Breast epithelium (tissue), 4 donors: ENCODE results near the gene FAM98C. TPM values are rescaled to one million over a fixed set of nuclear protein-coding genes. Genes with fewer than 3 reads are reported as not detected.

ENCODE experiments used
- DNase-seq, 2 donors: peaks; one replicate each; pipeline ENCODE4 v3.0.0-alpha.2; 2019; ENCODE audit warnings: low spot score in 2 of 2
- H3K27ac ChIP-seq, 2 donors: fragments of 200-600 bp; sonication (generic) in 1 of 2; one replicate each; pipeline ENCODE4 v1.5.1; 2016 to 2019; ENCODE audit warnings: mild to moderate bottlenecking in 1 of 2
- H3K27me3 ChIP-seq, 2 donors: fragments of 200-600 bp; sonication (generic) in 1 of 2; one replicate each; pipeline versions ENCODE4 v1.5.1 to v1.6.0; 2017 to 2019; ENCODE audit warnings: control low read depth in 1 of 2, mild to moderate bottlenecking in 1 of 2
- H3K36me3 ChIP-seq: fragments of 200-600 bp; one replicate; pipeline ENCODE4 v1.5.1; 2019
- H3K4me1 ChIP-seq, 2 donors: fragments of 200-600 bp; sonication (generic); one replicate each; pipeline ENCODE4 v1.5.1; 2016 to 2019; ENCODE audit warnings: control low read depth in 1 of 2
- H3K4me3 ChIP-seq, 3 donors: fragments of 200-600 bp; sonication (generic); 1 replicate in 2 of 3; 2 replicates in 1 of 3; pipeline ENCODE4 v1.5.1; 2016 to 2019; ENCODE audit warnings: mild to moderate bottlenecking in 3 of 3, moderate library complexity in 2 of 3
- H3K9me3 ChIP-seq, 2 donors: fragments of 200-600 bp; sonication (generic) in 1 of 2; one replicate each; pipeline ENCODE4 v1.5.1; 2016 to 2019; ENCODE audit warnings: control low read depth in 1 of 2
- POLR2A ChIP-seq: fragments of 450-650 bp; IDR thresholded peaks from one replicate; pipeline ENCODE4 v1.6.1; 2016; ENCODE audit warnings: antibody characterized with exemption, mild to moderate bottlenecking, moderate library complexity
- POLR2AphosphoS5 ChIP-seq, 3 donors: sonication (generic); formaldehyde crosslinking; IDR thresholded peaks; one replicate each; pipeline ENCODE4 v1.6.1; 2017; ENCODE audit warnings: antibody characterized with exemption in 3 of 3
- intact Hi-C: fragments of 100-400 bp; cut with DNase I; formaldehyde crosslinking; loops from one replicate; pipeline ENCODE4 v1.15.1; 2023; ENCODE audit warnings: low total_unique reads
- total RNA-seq, 3 donors: library from RNA; depleted of rRNA; stranded (reverse); fragments of >200 nt; gene quantifications; one replicate each; pipeline ENCODE4 v1.1.0, GENCODE V29; 2016
- TF ChIP-seq, protein P1 (sequence below), 3 donors: fragments of 450-650 bp; IDR thresholded peaks; one replicate each; pipeline ENCODE4 v1.5.1; 2016 to 2017; ENCODE audit warnings: antibody characterized with exemption in 3 of 3, mild to moderate bottlenecking in 3 of 3, moderate library complexity in 3 of 3

FAM98C gene
- total RNA-seq, 3 donors from 2014 or later = 21.1 to 32.6 (median 22.9) TPM

DNA sequence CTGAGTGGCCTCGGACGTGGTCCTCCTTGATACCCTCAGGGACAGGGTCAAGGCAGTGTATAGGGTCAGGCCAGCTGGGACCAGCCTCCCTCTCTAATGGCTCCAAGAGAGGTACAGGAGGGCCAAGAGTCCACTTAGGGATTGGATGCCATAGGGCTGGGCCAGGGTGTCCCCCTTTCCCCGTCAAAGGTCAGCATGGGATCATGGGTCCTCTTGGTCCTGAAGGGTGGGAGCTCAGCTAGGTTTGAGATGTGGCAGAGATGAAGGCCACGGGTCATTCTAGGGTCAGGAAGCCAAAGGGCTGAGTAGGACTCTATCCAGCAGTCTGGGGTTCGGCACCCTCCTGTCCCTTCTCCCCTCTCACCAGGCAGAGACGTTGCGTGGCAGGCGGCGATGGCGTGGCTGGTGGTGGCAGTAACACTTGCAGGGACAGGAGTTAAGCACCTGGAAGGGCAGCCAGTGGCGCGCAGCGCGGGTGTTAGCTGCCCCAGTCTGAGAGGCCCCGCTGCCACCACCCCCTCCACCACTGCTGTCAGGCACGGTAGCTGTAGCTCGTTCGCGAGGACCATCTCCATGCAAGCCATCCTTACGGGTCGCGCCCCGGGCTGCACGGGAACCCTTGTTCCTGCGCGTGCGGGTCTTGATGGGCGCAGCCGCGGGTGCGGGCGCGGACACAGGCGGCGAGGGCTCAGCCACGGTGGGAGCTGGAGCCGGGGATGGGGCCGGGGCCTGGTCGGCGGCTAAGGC, 17.7 kb upstream of the FAM98C start:
- H3K4me1 ChIP-seq = peaks cover 0 to 6% of the 10 kb centered on the region in 2 donors
- H3K36me3 ChIP-seq = peaks cover 4% of the 10 kb centered on the region
- TF ChIP-seq POLR2AphosphoS5 (IDR thresholded peaks at IDR 0.05) = no peak
- TF ChIP-seq, protein P1, sequence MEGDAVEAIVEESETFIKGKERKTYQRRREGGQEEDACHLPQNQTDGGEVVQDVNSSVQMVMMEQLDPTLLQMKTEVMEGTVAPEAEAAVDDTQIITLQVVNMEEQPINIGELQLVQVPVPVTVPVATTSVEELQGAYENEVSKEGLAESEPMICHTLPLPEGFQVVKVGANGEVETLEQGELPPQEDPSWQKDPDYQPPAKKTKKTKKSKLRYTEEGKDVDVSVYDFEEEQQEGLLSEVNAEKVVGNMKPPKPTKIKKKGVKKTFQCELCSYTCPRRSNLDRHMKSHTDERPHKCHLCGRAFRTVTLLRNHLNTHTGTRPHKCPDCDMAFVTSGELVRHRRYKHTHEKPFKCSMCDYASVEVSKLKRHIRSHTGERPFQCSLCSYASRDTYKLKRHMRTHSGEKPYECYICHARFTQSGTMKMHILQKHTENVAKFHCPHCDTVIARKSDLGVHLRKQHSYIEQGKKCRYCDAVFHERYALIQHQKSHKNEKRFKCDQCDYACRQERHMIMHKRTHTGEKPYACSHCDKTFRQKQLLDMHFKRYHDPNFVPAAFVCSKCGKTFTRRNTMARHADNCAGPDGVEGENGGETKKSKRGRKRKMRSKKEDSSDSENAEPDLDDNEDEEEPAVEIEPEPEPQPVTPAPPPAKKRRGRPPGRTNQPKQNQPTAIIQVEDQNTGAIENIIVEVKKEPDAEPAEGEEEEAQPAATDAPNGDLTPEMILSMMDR (IDR thresholded peaks at IDR 0.05) = no peak
- no peak for TF ChIP-seq POLR2A
- DNase-seq = no peak
- intact Hi-C loops = no loop called here
- no peak overlapping the region for H3K4me3 ChIP-seq
- no peaks in the 10 kb centered on the region for H3K9me3 ChIP-seq
- H3K27ac ChIP-seq = no peak overlapping the region
- no peaks in the 10 kb centered on the region for H3K27me3 ChIP-seq

DNA sequence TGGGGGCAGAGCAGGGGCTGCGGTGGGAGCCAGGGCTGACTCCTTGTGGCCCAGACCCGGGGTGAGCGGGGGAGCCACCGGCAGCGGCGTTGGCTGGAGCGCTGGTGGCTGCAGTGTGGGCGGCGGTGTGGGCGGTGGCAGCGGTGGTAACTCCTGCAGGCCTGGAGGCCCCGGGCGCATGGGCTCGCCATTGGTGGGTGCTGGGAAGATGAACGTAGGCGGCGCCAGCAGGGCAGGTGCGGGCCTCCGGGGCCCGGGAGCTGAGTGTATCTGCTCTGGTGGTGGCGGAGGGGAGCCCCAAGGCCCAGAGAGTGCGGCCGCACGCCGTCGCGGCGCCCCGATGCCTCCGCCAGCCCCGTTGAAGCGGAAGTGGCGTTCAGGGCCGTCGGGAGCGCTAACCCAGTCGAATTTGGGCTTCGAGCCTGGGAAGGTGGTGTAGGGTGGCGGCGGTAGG, 17.1 kb upstream of the FAM98C start:
- intact Hi-C loops = no loop called here
- no peaks in the 10 kb centered on the region for H3K27me3 ChIP-seq

DNA sequence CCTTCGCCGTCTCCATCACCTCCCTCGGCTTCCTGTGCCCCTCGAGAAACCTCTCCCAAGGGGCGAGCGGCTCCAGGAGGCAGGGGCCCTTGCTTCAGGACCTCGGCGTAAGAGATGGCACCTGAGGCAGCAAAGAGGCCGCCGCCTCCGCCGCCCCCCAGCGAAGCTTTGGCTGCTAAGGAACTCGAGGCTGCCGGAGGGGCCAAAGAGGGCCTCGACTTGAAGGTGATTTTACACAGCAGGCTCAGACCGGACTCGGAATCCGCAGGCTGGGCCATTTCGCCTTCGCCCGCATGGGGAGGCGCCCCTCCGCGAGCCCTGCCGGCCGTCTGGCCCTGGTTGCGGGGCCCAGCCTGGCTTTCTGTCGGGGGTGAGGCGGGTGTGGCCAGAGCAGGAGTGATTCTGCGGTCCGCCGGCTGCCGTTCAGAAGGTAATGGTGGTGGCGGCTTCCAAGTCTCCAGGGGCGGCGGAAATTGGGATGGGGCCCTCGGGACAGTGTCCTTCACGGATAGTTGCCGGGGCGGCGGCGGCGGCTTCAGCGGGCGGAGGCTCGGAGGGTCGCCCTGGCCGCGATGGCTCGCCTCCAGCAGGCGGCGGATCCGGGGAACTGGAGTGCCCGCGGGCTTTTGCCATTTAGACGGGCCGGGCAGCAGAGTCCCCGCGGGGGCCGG, 16.5 kb upstream of the FAM98C start:
- TF ChIP-seq POLR2AphosphoS5 (IDR thresholded peaks at IDR 0.05) (no peak), POLR2A (no peak)
- TF ChIP-seq, protein P1 (IDR thresholded peaks at IDR 0.05) = no peak
- H3K4me3 ChIP-seq = peak overlapping the region in 2 of 3 donors; percentile 11 to 74
- H3K27ac ChIP-seq = peak overlapping the region in 1 of 2 donors; percentile 88
- no peak for DNase-seq
- no peaks in the 10 kb centered on the region for H3K27me3 ChIP-seq
- peaks cover 0 to 6% of the 10 kb centered on the region in 2 donors for H3K4me1 ChIP-seq
- H3K9me3 ChIP-seq = no peaks in the 10 kb centered on the region
- H3K36me3 ChIP-seq = no peaks in the 10 kb centered on the region
- intact Hi-C loops = no loop called here

More for the DNA sequence above, 17.1 kb upstream of the FAM98C start:
- DNase-seq = no peak
- no peak overlapping the region for H3K4me3 ChIP-seq
- no peak for TF ChIP-seq POLR2AphosphoS5 (IDR thresholded peaks at IDR 0.05)
- TF ChIP-seq, protein P1 (IDR thresholded peaks at IDR 0.05) = no peak
- H3K4me1 ChIP-seq = peaks cover 0 to 6% of the 10 kb centered on the region in 2 donors
- H3K36me3 ChIP-seq = peaks cover 3% of the 10 kb centered on the region
- no peaks in the 10 kb centered on the region for H3K9me3 ChIP-seq
- H3K27ac ChIP-seq = no peak overlapping the region

DNA sequence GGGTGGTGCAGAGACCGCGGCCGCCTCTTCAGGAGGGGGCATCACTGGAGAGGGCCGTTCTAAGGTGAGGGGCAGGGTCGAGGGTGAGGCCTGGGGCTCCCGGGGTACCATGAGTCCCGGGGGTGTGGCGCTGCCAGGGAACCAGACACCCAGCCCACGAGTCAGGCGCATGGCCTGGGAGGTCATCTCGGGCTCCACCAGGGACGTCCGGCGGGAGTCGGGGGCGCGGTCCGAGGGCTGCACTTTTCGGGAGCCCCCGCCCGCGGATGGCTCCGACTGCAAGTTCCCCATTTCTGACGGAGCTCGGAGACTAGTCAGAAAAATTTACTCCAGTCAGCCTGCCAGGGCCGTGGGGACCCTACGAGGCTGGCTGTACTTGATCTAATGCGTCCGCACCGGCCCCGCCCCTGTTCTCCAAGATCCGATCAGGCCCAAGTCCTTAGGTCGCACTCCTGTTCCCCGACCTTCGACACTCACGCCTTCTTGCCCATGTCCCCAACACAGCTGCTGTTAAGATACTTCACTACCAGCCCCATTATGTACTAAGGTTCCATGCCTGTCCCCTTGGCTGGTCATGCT, 15.8 kb upstream of the FAM98C start:
- intact Hi-C loops = no loop called here
- no peak for TF ChIP-seq POLR2AphosphoS5 (IDR thresholded peaks at IDR 0.05)
- TF ChIP-seq, protein P1 (IDR thresholded peaks at IDR 0.05) = no peak
- no peak for TF ChIP-seq POLR2A
- Histone ChIP-seq H3K9me3 (no peaks in the 10 kb centered on the region), H3K4me1 (peaks cover 0 to 6% of the 10 kb centered on the region in 2 donors), H3K27ac (peak overlapping the region; percentile 88 to 91), H3K36me3 (no peaks in the 10 kb centered on the region), H3K27me3 (no peaks in the 10 kb centered on the region), H3K4me3 (peak overlapping the region; percentile 35 to 74 (median 64))
- no peak for DNase-seq
